AG10803 (cell line): ENCODE results near the gene SFXN3.

Experiments used
- DNase-seq: peaks from one replicate; pipeline ENCODE4 v3.0.0; 2010; ENCODE audit warnings: low read depth
- H3K4me3 ChIP-seq: 2 replicates; pipeline ENCODE4 v1.5.1; 2011; ENCODE audit warnings: mild to moderate bottlenecking, low read length, control low read depth
- CTCF ChIP-seq: conservative IDR thresholded peaks from 2 replicates; pipeline ENCODE4 v1.5.1; 2011; ENCODE audit warnings: mild to moderate bottlenecking, low read length, control low read depth, inconsistent platforms

The SFXN3 gene

GRCh38 chr10:101000915-101001658, 29.9 kb upstream of the SFXN3 start:
- peak overlapping the region; percentile 88 for H3K4me3 ChIP-seq
- TF ChIP-seq CTCF: no peak; the same call in 1 of the 2 replicates
- DNase-seq: peak; percentile 90

GRCh38 chr10:101001659-101002035, 29.4 kb upstream of the SFXN3 start:
- no peak for DNase-seq
- peak overlapping the region; percentile 88 for H3K4me3 ChIP-seq
- 0 out of 2 replicates have a peak, but pooled peaks have one; percentile 11 for TF ChIP-seq CTCF

DNA sequence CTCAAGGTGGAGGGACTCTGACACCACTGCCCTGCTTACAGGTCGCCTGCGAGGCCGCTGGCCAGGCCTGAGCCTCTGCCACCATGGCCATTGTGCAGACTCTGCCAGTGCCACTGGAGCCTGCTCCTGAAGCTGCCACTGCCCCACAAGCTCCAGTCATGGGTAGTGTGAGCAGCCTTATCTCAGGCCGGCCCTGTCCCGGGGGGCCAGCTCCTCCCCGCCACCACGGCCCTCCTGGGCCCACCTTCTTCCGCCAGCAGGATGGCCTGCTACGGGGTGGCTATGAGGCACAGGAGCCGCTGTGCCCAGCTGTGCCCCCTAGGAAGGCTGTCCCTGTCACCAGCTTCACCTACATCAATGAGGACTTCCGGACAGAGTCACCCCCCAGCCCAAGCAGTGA, 28.6 kb upstream of the SFXN3 start:
- no peak for DNase-seq
- H3K4me3 ChIP-seq: no peak overlapping the region; the same call in 1 of the 2 replicates
- TF ChIP-seq CTCF: no peak

GRCh38 chr10:101003639-101004206, 27.3 kb upstream of the SFXN3 start:
- H3K4me3 ChIP-seq: no peak overlapping the region
- no peak for TF ChIP-seq CTCF
- DNase-seq: no peak

DNA sequence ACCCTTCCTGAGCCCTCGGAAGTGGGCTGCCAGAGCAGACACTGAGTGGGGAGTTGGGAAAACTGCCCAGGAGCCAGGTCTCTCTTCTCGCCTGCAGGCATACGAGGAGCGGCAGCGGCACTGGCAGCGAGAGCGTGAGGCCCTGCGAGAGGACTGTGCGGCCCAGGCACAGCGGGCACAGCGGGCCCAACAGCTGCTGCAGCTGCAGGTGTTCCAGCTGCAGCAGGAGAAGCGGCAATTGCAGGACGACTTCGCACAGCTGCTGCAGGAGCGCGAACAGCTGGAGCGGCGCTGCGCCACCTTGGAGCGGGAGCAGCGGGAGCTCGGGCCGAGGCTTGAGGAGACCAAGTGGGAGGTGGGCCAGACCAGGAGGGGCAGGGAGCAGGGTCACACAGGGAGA, 25.7 kb upstream of the SFXN3 start:
- no peak for TF ChIP-seq CTCF
- no peak overlapping the region for H3K4me3 ChIP-seq

GRCh38 chr10:101005869-101006567, 25.0 kb upstream of the SFXN3 start:
- no peak for TF ChIP-seq CTCF
- no peak overlapping the region for H3K4me3 ChIP-seq
- no peak for DNase-seq

More for the DNA sequence above, 25.7 kb upstream of the SFXN3 start:
- no peak for DNase-seq

DNA sequence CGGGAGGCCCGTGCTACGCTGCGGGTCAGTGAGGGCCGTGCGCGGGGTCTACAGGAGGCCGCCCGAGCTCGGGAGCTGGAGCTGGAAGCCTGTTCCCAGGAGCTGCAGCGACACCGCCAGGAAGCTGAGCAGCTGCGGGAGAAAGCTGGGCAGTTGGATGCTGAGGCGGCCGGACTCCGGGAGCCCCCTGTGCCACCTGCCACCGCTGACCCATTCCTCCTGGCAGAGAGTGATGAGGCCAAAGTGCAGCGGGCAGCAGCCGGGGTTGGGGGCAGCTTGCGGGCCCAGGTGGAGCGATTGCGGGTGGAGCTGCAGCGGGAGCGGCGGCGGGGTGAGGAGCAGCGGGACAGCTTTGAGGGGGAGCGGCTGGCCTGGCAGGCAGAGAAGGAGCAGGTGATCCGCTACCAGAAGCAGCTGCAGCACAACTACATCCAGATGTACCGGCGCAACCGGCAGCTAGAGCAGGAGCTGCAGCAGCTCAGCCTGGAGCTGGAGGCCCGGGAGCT, 24.4 kb upstream of the SFXN3 start:
- no peak for TF ChIP-seq CTCF
- H3K4me3 ChIP-seq: no peak overlapping the region
- DNase-seq: no peak
